Left lung (tissue), 10 donors: ENCODE measurements around the gene FCER1G. TPM values are rescaled to one million over a fixed set of nuclear protein-coding genes. Genes with fewer than 3 reads are reported as not detected.

Source experiments
- ATAC-seq: fragments of 200-7000 bp; cut with Tn5 transposase; one replicate; pipeline ENCODE4 v1.9.1; 2020; ENCODE audit warnings: moderate library complexity
- DNase-seq, 4 donors: peaks; one replicate each; pipeline ENCODE4 v3.0.0-alpha.2; 2013 to 2020
- H3K27ac ChIP-seq, 2 donors: fragments of 200-600 bp; sonication (generic) in 1 of 2; one replicate each; pipeline versions ENCODE4 v1.5.0 to v1.8.0; 2020 to 2021
- H3K27me3 ChIP-seq, 2 donors: fragments of 200-600 bp; sonication (generic) in 1 of 2; one replicate each; pipeline versions ENCODE4 v1.5.0 to v1.8.0; 2020 to 2021
- H3K36me3 ChIP-seq, 2 donors: fragments of 200-600 bp; sonication (generic) in 1 of 2; one replicate each; pipeline versions ENCODE4 v1.5.0 to v1.8.0; 2020 to 2021
- H3K4me1 ChIP-seq, 2 donors: fragments of 200-600 bp; one replicate each; pipeline ENCODE4 v1.8.0; 2021
- H3K4me3 ChIP-seq, 2 donors: fragments of 200-600 bp; sonication (generic) in 1 of 2; one replicate each; pipeline versions ENCODE4 v1.5.0 to v1.8.0; 2020 to 2021; ENCODE audit warnings: mild to moderate bottlenecking in 1 of 2
- H3K9me3 ChIP-seq, 2 donors: fragments of 200-600 bp; sonication (generic) in 1 of 2; one replicate each; pipeline versions ENCODE4 v1.5.0 to v1.8.0; 2020 to 2021
- CTCF ChIP-seq, 2 donors: fragments of 200-600 bp; sonication (generic) in 1 of 2; IDR thresholded peaks; one replicate each; pipeline versions ENCODE4 v1.5.0 to v1.8.0; 2021; ENCODE audit warnings: antibody characterized with exemption in 2 of 2
- intact Hi-C, 2 donors: fragments of 100-400 bp; cut with DNase I; formaldehyde crosslinking; loops; one replicate each; pipeline versions ENCODE4 v1.11.2 to v1.14.2; 2022
- polyA plus RNA-seq, 6 donors: library from polyadenylated mRNA; unstranded; fragments of 120-200 nt; gene quantifications; one replicate each; pipeline ENCODE4 v1.2.1, GENCODE V29; 2013; ENCODE audit not compliant: insufficient read length in 6 of 6
- total RNA-seq, 2 donors: library from RNA; stranded (reverse); fragmentation: NEBNext Ultra II Directional; extraction: Animal tissue kit (Norgen Biotek cat#: 25700); gene quantifications; one replicate each; pipeline ENCODE4 v1.2.1, GENCODE V29; 2021
- donor health status: DM: no; HTN: yes; CAD: no.
- donor health status: DM: no; HTN: no; CAD: no.

Gene FCER1G
- total and polyA plus RNA-seq, 8 donors, result 14.6 to 329 (median 16.5) TPM

GRCh38 chr1:161258439-161259344, 43.6 kb downstream of the FCER1G start, which contains the start of gene PCP4L1:
Gene PCP4L1, plus strand, starts transcription at chr1:161258745. Its CDS starts 230 bp downstream, at chr1:161258975.
- Histone ChIP-seq H3K27ac (no peak within 1 kb of the TSS), H3K9me3 (peaks cover 0 to 18% of the 10 kb centered on the region in 2 donors), H3K27me3 (peaks cover 18 to 53% of the 10 kb centered on the region in 2 donors), H3K4me1 (peaks cover 4 to 9% of the 10 kb centered on the region in 2 donors), H3K4me3 (peak within 1 kb of the TSS; percentile 32 to 35), H3K36me3 (no peaks in the 10 kb centered on the region)
- no peak for TF ChIP-seq CTCF (IDR thresholded peaks at IDR 0.05)
- DNase-seq (peak; percentile 15 to 84 (median 58)), ATAC-seq (peak; percentile 94)
- intact Hi-C loops, result no loop called here

- Histone ChIP-seq H3K27me3 (peaks cover 18 to 53% of the 10 kb centered on the region in 2 donors), H3K27ac (no peak overlapping the region), H3K4me3 (no peak overlapping the region), H3K4me1 (peaks cover 4 to 9% of the 10 kb centered on the region in 2 donors), H3K36me3 (no peaks in the 10 kb centered on the region), H3K9me3 (peaks cover 0 to 18% of the 10 kb centered on the region in 2 donors)
- DNase-seq (no peak), ATAC-seq (no peak)
- no peak for TF ChIP-seq CTCF (IDR thresholded peaks at IDR 0.05)
- intact Hi-C loops, result no loop called here
Measured at GRCh38 chr1:161259345-161259702, 44.2 kb downstream of the FCER1G start.

- no peaks in the 10 kb centered on the region for H3K36me3 ChIP-seq
- intact Hi-C loops, result no loop called here
- TF ChIP-seq CTCF (IDR thresholded peaks at IDR 0.05), result no peak
- H3K27me3 ChIP-seq, result peaks cover 18 to 53% of the 10 kb centered on the region in 2 donors
- DNase-seq (no peak), ATAC-seq (no peak)
- no peak overlapping the region for H3K4me3 ChIP-seq
- peaks cover 0 to 18% of the 10 kb centered on the region in 2 donors for H3K9me3 ChIP-seq
- H3K4me1 ChIP-seq, result peaks cover 4 to 9% of the 10 kb centered on the region in 2 donors
- no peak overlapping the region for H3K27ac ChIP-seq
Measured at GRCh38 chr1:161259765-161260164, 44.7 kb downstream of the FCER1G start.

- intact Hi-C loops, result no loop called here
- DNase-seq, result peak in 1 of 4 donors; percentile 3
- no peak for TF ChIP-seq CTCF (IDR thresholded peaks at IDR 0.05)
- Histone ChIP-seq H3K36me3 (no peaks in the 10 kb centered on the region), H3K4me1 (peaks cover 4 to 9% of the 10 kb centered on the region in 2 donors), H3K4me3 (no peak overlapping the region), H3K9me3 (peaks cover 0 to 18% of the 10 kb centered on the region in 2 donors), H3K27me3 (peaks cover 18 to 59% of the 10 kb centered on the region in 2 donors), H3K27ac (no peak overlapping the region)
- peak; percentile 61 for ATAC-seq
Measured at GRCh38 chr1:161260376-161261260, 45.5 kb downstream of the FCER1G start.
